T-helper 17 cell (primary cell): ENCODE measurements around the gene PCDH11X. TPM values are rescaled to one million over a fixed set of nuclear protein-coding genes. Genes with fewer than 3 reads are reported as not detected.
"Not testable (repeated sequence)": the region's sequence is repeated elsewhere in the genome, so short reads cannot be mapped to it uniquely, and the experiment has no call there.

Experiments
- ATAC-seq: fragments of 150-1000 bp; cut with Tn5 transposase; 2 replicates; pipeline ENCODE4 v1.10.0; 2021; ENCODE audit warnings: mild to moderate bottlenecking, moderate library complexity
- DNase-seq, 3 donors: peaks; one replicate each; pipeline versions ENCODE4 v3.0.0 to v3.0.0-alpha.2; 2020 to 2021
- H3K9me3 ChIP-seq: one replicate; pipeline ENCODE4 v1.7.0; 2013; ENCODE audit warnings: low read length, mild to moderate bottlenecking; ENCODE audit not compliant: control insufficient read depth, poor library complexity, severe bottlenecking
- H3K27ac Mint-ChIP-seq: one replicate; pipeline ENCODE4 v1.8.0; 2022; ENCODE audit warnings: mild to moderate bottlenecking, moderate library complexity, mixed read lengths
- H3K27me3 Mint-ChIP-seq: one replicate; pipeline ENCODE4 v1.8.0; 2022; ENCODE audit warnings: mixed read lengths
- H3K36me3 Mint-ChIP-seq: one replicate; pipeline ENCODE4 v1.8.0; 2022; ENCODE audit warnings: low read depth, mixed read lengths
- H3K4me1 Mint-ChIP-seq: one replicate; pipeline ENCODE4 v1.8.0; 2022; ENCODE audit warnings: mild to moderate bottlenecking, mixed read lengths
- H3K4me3 Mint-ChIP-seq: one replicate; pipeline ENCODE4 v1.8.0; 2022; ENCODE audit warnings: mild to moderate bottlenecking, moderate library complexity, mixed read lengths
- total RNA-seq, 4 donors: library from RNA in 2 of 4; stranded (reverse) in 2 of 4; gene quantifications; one replicate each; pipeline ENCODE4 v1.2.3 and lab custom pipeline; 2022 to 2026

The PCDH11X gene
- total RNA-seq (not detected), total RNA-seq (lab: John Stamatoyannopoulos, UW) (0 reads per million in 2 donors)

- H3K4me3 Mint-ChIP-seq, H3K4me1 Mint-ChIP-seq, H3K36me3 Mint-ChIP-seq, DNase-seq, H3K9me3 ChIP-seq, H3K27ac Mint-ChIP-seq, H3K27me3 Mint-ChIP-seq: not testable (repeated sequence)
- peak; percentile 58 for ATAC-seq
Observed at GRCh38 chrX:91779135-91779534, at the start of gene PCDH11X. Gene PCDH11X, plus strand, starts transcription at chrX:91779375. Its CDS starts 56,130 bp downstream, at chrX:91835505.

- H3K4me1 Mint-ChIP-seq, H3K9me3 ChIP-seq, H3K27me3 Mint-ChIP-seq, DNase-seq, ATAC-seq, H3K4me3 Mint-ChIP-seq, H3K27ac Mint-ChIP-seq, H3K36me3 Mint-ChIP-seq: not testable (repeated sequence)
Observed at GRCh38 chrX:91747446-91747845, 31.7 kb upstream of the PCDH11X start.

GRCh38 chrX:91753022-91753421, 26.2 kb upstream of the PCDH11X start:
- not testable (repeated sequence) for H3K36me3 Mint-ChIP-seq, H3K4me3 Mint-ChIP-seq, H3K27me3 Mint-ChIP-seq, DNase-seq, H3K4me1 Mint-ChIP-seq, ATAC-seq, H3K27ac Mint-ChIP-seq, H3K9me3 ChIP-seq

GRCh38 chrX:91770619-91771488, 8.3 kb upstream of the PCDH11X start:
- not testable (repeated sequence) for H3K27ac Mint-ChIP-seq, H3K4me1 Mint-ChIP-seq, H3K27me3 Mint-ChIP-seq, DNase-seq, H3K9me3 ChIP-seq, H3K36me3 Mint-ChIP-seq
- ATAC-seq = peak; percentile 99
- peak overlapping the region; percentile 39 for H3K4me3 Mint-ChIP-seq

GRCh38 chrX:91773943-91774342, 5.2 kb upstream of the PCDH11X start:
- not testable (repeated sequence) for H3K36me3 Mint-ChIP-seq, H3K27ac Mint-ChIP-seq, H3K4me1 Mint-ChIP-seq, H3K27me3 Mint-ChIP-seq, DNase-seq, H3K9me3 ChIP-seq, H3K4me3 Mint-ChIP-seq, ATAC-seq

GRCh38 chrX:91780008-91780407, 833 bp downstream of the PCDH11X start:
- H3K4me3 Mint-ChIP-seq, H3K36me3 Mint-ChIP-seq, DNase-seq, H3K4me1 Mint-ChIP-seq, H3K27me3 Mint-ChIP-seq, ATAC-seq, H3K9me3 ChIP-seq, H3K27ac Mint-ChIP-seq: not testable (repeated sequence)

GRCh38 chrX:91780698-91781097, 1.5 kb downstream of the PCDH11X start:
- H3K27ac Mint-ChIP-seq, H3K4me1 Mint-ChIP-seq, ATAC-seq, H3K27me3 Mint-ChIP-seq, H3K36me3 Mint-ChIP-seq, H3K9me3 ChIP-seq, DNase-seq: not testable (repeated sequence)
- H3K4me3 Mint-ChIP-seq = peak overlapping the region; percentile 56

- not testable (repeated sequence) for H3K4me1 Mint-ChIP-seq, ATAC-seq, H3K9me3 ChIP-seq, H3K27ac Mint-ChIP-seq, H3K27me3 Mint-ChIP-seq, H3K36me3 Mint-ChIP-seq, DNase-seq
- peak overlapping the region; percentile 19 for H3K4me3 Mint-ChIP-seq
Observed at GRCh38 chrX:91781553-91782298, 2.6 kb downstream of the PCDH11X start.

- H3K4me1 Mint-ChIP-seq, H3K36me3 Mint-ChIP-seq, H3K9me3 ChIP-seq, H3K27ac Mint-ChIP-seq, H3K4me3 Mint-ChIP-seq, H3K27me3 Mint-ChIP-seq, DNase-seq, ATAC-seq: not testable (repeated sequence)
Observed at GRCh38 chrX:91782825-91783224, 3.6 kb downstream of the PCDH11X start.

GRCh38 chrX:91817537-91817936, 38.4 kb downstream of the PCDH11X start:
- H3K4me3 Mint-ChIP-seq, H3K36me3 Mint-ChIP-seq, H3K27me3 Mint-ChIP-seq, H3K9me3 ChIP-seq, H3K4me1 Mint-ChIP-seq, H3K27ac Mint-ChIP-seq, ATAC-seq, DNase-seq: not testable (repeated sequence)

GRCh38 chrX:91825321-91825720, 46.1 kb downstream of the PCDH11X start:
- ATAC-seq, H3K27ac Mint-ChIP-seq, H3K36me3 Mint-ChIP-seq: not testable (repeated sequence)

More at GRCh38 chrX:91825321-91825720, 46.1 kb downstream of the PCDH11X start:
- H3K27me3 Mint-ChIP-seq, H3K9me3 ChIP-seq, DNase-seq, H3K4me1 Mint-ChIP-seq, H3K4me3 Mint-ChIP-seq: not testable (repeated sequence)
